MCF 10A (cell line): ENCODE results near the gene PLEKHA6. TPM values are rescaled to one million over a fixed set of nuclear protein-coding genes. Genes with fewer than 3 reads are reported as not detected.

Source experiments
- BruUV-seq: library from RNA; stranded (reverse); fragments of 400-500 nt; replicated peaks from 2 replicates; lab custom pipeline; 2021; lab: Mats Ljungman, UMichigan
- CTCF ChIA-PET: fragments of 300-600 bp; sonication (Branson Sonifier 250); formaldehyde crosslinking; extraction: SDS; loops from one replicate; lab custom pipeline; 2021; ENCODE audit warnings: antibody characterized with exemption, inconsistent platforms; lab: Yijun Ruan, JAX
- POLR2A ChIA-PET: fragments of 300-600, 350-650 bp; sonication (Branson Sonifier 250); formaldehyde crosslinking; extraction: SDS; loops from one replicate; lab custom pipeline; 2020; ENCODE audit warnings: antibody characterized with exemption, inconsistent platforms; lab: Yijun Ruan, JAX
- DNase-seq: peaks from one replicate; pipeline ENCODE4 v3.0.0-alpha.2; 2018; ENCODE audit not compliant: unreplicated experiment
- H3K27ac Mint-ChIP-seq: one replicate; pipeline ENCODE4 v1.8.0; 2022; ENCODE audit warnings: mild to moderate bottlenecking, low read depth, mixed read lengths; ENCODE audit not compliant: unreplicated experiment
- H3K27me3 Mint-ChIP-seq: one replicate; pipeline ENCODE4 v1.8.0; 2022; ENCODE audit warnings: mixed read lengths; ENCODE audit not compliant: insufficient read depth, unreplicated experiment
- H3K36me3 Mint-ChIP-seq: one replicate; pipeline ENCODE4 v1.8.0; 2022; ENCODE audit warnings: mild to moderate bottlenecking, moderate library complexity, mixed read lengths; ENCODE audit not compliant: insufficient read depth, unreplicated experiment
- H3K4me1 Mint-ChIP-seq: one replicate; pipeline ENCODE4 v1.8.0; 2022; ENCODE audit warnings: mixed read lengths; ENCODE audit not compliant: insufficient read depth, unreplicated experiment
- H3K4me3 Mint-ChIP-seq: one replicate; pipeline ENCODE4 v1.8.0; 2022; ENCODE audit warnings: mild to moderate bottlenecking, moderate library complexity, mixed read lengths; ENCODE audit not compliant: unreplicated experiment
- H3K9me3 Mint-ChIP-seq: one replicate; pipeline ENCODE4 v1.8.0; 2022; ENCODE audit warnings: mixed read lengths; ENCODE audit not compliant: unreplicated experiment
- CTCF ChIP-seq: fragments of 200-600 bp; IDR thresholded peaks from one replicate; pipeline ENCODE4 v1.8.0; 2022; ENCODE audit warnings: antibody characterized with exemption, mild to moderate bottlenecking; ENCODE audit not compliant: unreplicated experiment
- intact Hi-C: fragments of 100-400 bp; cut with micrococcal nuclease; formaldehyde crosslinking; loops from 2 replicates; pipeline ENCODE4 v1.14.1; 2022
- total RNA-seq: library from RNA; stranded (reverse); gene quantifications from 2 replicates; pipeline ENCODE4 v1.2.3, GENCODE V29; 2022

The PLEKHA6 gene
- total RNA-seq, 1 experiment from 2014 or later: 75.9 TPM

- no peak overlapping the region for H3K4me3 Mint-ChIP-seq
- no TSS peak for BruUV-seq
- intact Hi-C loops: no loop called here
- no peak for DNase-seq
- H3K4me1 Mint-ChIP-seq: no peaks in the 10 kb centered on the region
- H3K27ac Mint-ChIP-seq: no peak overlapping the region
- no peak for TF ChIP-seq CTCF
- POLR2A ChIA-PET: no interaction called here
- no peaks in the 10 kb centered on the region for H3K9me3 Mint-ChIP-seq
- H3K27me3 Mint-ChIP-seq: no peaks in the 10 kb centered on the region
- H3K36me3 Mint-ChIP-seq: no peaks in the 10 kb centered on the region
- CTCF ChIA-PET: interaction anchor here (1.0 to 12.1 kb wide), 4 partner anchors 15 to 25 kb away, joined by 3 to 135 read pairs (median 20); partner anchors contain the start of gene REN
Observed at GRCh38 chr1:204181116-204181515, 178.6 kb downstream of the PLEKHA6 start.

GRCh38 chr1:204180133-204180532 lies 179.6 kb downstream of the PLEKHA6 start:
- POLR2A ChIA-PET: no interaction called here

GRCh38 chr1:204178487-204179281 lies 181.0 kb downstream of the PLEKHA6 start:
- CTCF ChIA-PET: interaction anchor here (0.6 to 12.1 kb wide), 9 partner anchors 14 to 469 kb away, joined by 3 to 135 read pairs (median 4); partner anchors contain the start of gene REN
- no peaks in the 10 kb centered on the region for H3K27me3 Mint-ChIP-seq
- no TSS peak for BruUV-seq
- H3K36me3 Mint-ChIP-seq: no peaks in the 10 kb centered on the region
- H3K4me3 Mint-ChIP-seq: no peak overlapping the region
- no peak for TF ChIP-seq CTCF
- no peaks in the 10 kb centered on the region for H3K4me1 Mint-ChIP-seq
- DNase-seq: no peak
- no peak overlapping the region for H3K27ac Mint-ChIP-seq
- no peaks in the 10 kb centered on the region for H3K9me3 Mint-ChIP-seq
- POLR2A ChIA-PET: interaction anchor here (0.5 kb wide), 1 partner anchor 1572 kb away, joined by 3 read pairs; no protein-coding TSS in a partner anchor
- intact Hi-C loops: no loop called here

More at GRCh38 chr1:204180133-204180532, 179.6 kb downstream of the PLEKHA6 start:
- no TSS peak for BruUV-seq
- H3K36me3 Mint-ChIP-seq: no peaks in the 10 kb centered on the region
- no peaks in the 10 kb centered on the region for H3K27me3 Mint-ChIP-seq
- CTCF ChIA-PET: interaction anchor here (0.7 to 12.1 kb wide), 7 partner anchors 15 to 320 kb away, joined by 3 to 135 read pairs (median 3); partner anchors contain the start of gene REN
- DNase-seq: no peak
- no peak overlapping the region for H3K27ac Mint-ChIP-seq
- no peaks in the 10 kb centered on the region for H3K9me3 Mint-ChIP-seq
- intact Hi-C loops: no loop called here
- H3K4me3 Mint-ChIP-seq: no peak overlapping the region
- no peaks in the 10 kb centered on the region for H3K4me1 Mint-ChIP-seq
- TF ChIP-seq CTCF: no peak

- DNase-seq: no peak
- Mint-ChIP-seq H3K27ac (no peak overlapping the region), H3K27me3 (no peaks in the 10 kb centered on the region), H3K36me3 (no peaks in the 10 kb centered on the region), H3K4me1 (no peaks in the 10 kb centered on the region), H3K9me3 (no peaks in the 10 kb centered on the region), H3K4me3 (no peak overlapping the region)
- intact Hi-C loops: no loop called here
- no TSS peak for BruUV-seq
- ChIA-PET POLR2A (interaction anchor here (1.4 to 1.5 kb wide), 2 partner anchors 9 to 22 kb away, joined by 3 to 4 read pairs; no protein-coding TSS in a partner anchor), CTCF (interaction anchor here (0.5 to 12.1 kb wide), 5 partner anchors 12 to 361 kb away, joined by 3 to 135 read pairs (median 5); partner anchors contain the start of gene REN)
- no peak for TF ChIP-seq CTCF
Observed at GRCh38 chr1:204177133-204177532, 182.6 kb downstream of the PLEKHA6 start.
